ENCODE data around the gene TCF25. TPM values are rescaled to one million over a fixed set of nuclear protein-coding genes. Genes with fewer than 3 reads are reported as not detected.

Gene TCF25
- total RNA-seq, 1 experiment from 2014 or later, result 79.6 TPM

DNA sequence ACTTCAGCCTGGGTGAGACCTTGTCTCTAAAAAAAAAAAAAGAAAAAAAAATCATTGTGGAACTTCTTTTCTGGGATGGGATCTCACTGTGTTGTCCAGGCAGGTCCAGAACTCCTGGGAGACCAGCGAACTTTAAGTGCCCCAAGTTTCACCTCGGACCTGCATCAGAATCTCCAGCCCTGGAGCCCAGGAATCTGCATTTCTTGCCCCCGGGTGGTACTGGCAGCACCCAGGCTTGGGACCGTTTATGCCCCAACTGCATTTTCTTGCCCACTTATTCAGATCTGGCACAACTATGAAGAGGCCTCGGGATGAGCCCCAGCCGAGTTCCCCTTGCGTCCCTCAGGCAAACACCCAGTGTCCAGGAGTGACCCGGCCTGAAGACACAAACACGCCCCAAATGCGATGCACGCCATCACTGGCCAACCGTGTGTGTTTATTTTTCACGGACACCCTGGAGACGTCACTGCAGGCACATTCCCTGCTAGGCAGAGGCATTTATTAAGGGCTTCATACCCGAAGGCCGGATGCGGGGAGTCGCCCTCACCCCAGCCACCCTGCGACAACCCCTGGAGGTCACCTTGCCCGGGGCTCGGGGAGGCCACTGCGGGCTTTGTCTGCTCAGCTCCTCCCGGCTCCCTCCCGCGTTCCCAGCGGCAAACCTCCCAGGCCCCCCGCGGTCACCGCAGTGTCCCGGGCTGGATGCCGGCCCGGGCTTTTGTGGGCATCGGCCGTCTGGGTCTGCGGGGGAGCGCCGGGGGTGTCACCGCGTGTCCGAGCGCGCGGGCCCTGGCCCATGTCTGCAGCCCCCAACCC, 45.8 kb upstream of the TCF25 start:
- Histone ChIP-seq H3K36me3 (ENCODE audit: low read depth, low read length) (no peaks in the 10 kb centered on the region), H3K27ac (ENCODE audit: low read length) (peak overlapping the region; percentile 38), H4K20me1 (ENCODE audit: low read length) (no peaks in the 10 kb centered on the region), H3K79me2 (ENCODE audit: low read length) (peaks cover 9% of the 10 kb centered on the region; the same call in 1 of the 2 replicates), H3K4me2 (ENCODE audit: low read length) (peak overlapping the region; percentile 85), H2AFZ (ENCODE audit: low read length) (peak overlapping the region; percentile 45; the same call in 1 of the 2 replicates), H3K9me3 (ENCODE audit: low read length) (no peaks in the 10 kb centered on the region), H3K4me3 (ENCODE audit: low read length) (peak overlapping the region; percentile 65), H3K27me3 (ENCODE audit: low read length) (no peaks in the 10 kb centered on the region), H3K4me1 (ENCODE audit: insufficient read depth, low read length) (peaks cover 9% of the 10 kb centered on the region; the same call in 1 of the 2 replicates), H3K9ac (ENCODE audit: low read length) (peak overlapping the region; percentile 72), H3F3A (ENCODE audit: low read length, unreplicated experiment) (no peaks in the 10 kb centered on the region), H3K9me2 (replicated peaks; ENCODE audit: low read length) (no peaks in the 10 kb centered on the region)
- no peak for TF ChIP-seq EZH2 (IDR thresholded peaks at IDR 0.05; ENCODE audit: low read length, unreplicated experiment)
- TF ChIP-seq, protein P1, sequence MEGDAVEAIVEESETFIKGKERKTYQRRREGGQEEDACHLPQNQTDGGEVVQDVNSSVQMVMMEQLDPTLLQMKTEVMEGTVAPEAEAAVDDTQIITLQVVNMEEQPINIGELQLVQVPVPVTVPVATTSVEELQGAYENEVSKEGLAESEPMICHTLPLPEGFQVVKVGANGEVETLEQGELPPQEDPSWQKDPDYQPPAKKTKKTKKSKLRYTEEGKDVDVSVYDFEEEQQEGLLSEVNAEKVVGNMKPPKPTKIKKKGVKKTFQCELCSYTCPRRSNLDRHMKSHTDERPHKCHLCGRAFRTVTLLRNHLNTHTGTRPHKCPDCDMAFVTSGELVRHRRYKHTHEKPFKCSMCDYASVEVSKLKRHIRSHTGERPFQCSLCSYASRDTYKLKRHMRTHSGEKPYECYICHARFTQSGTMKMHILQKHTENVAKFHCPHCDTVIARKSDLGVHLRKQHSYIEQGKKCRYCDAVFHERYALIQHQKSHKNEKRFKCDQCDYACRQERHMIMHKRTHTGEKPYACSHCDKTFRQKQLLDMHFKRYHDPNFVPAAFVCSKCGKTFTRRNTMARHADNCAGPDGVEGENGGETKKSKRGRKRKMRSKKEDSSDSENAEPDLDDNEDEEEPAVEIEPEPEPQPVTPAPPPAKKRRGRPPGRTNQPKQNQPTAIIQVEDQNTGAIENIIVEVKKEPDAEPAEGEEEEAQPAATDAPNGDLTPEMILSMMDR (conservative IDR thresholded peaks at IDR 0.05; ENCODE audit: low read depth, low read length), result no peak
- TF ChIP-seq EZH2phosphoT487 (IDR thresholded peaks at IDR 0.05; ENCODE audit: borderline replicate concordance, low read length), result no peak
- ChIA-PET POLR2A (ENCODE audit: unreplicated experiment) (interaction anchor here (0.6 kb wide), 1 partner anchor 38 kb away, joined by 7 read pairs; no protein-coding TSS in a partner anchor), CTCF (no interaction called here)
- ATAC-seq (peak; percentile 57), DNase-seq (peak; percentile 33)
- intact Hi-C loops (cut with micrococcal nuclease), result no loop called here
- TSS peak; percentile 64 for BruUV-seq (replicated peaks)

DNA sequence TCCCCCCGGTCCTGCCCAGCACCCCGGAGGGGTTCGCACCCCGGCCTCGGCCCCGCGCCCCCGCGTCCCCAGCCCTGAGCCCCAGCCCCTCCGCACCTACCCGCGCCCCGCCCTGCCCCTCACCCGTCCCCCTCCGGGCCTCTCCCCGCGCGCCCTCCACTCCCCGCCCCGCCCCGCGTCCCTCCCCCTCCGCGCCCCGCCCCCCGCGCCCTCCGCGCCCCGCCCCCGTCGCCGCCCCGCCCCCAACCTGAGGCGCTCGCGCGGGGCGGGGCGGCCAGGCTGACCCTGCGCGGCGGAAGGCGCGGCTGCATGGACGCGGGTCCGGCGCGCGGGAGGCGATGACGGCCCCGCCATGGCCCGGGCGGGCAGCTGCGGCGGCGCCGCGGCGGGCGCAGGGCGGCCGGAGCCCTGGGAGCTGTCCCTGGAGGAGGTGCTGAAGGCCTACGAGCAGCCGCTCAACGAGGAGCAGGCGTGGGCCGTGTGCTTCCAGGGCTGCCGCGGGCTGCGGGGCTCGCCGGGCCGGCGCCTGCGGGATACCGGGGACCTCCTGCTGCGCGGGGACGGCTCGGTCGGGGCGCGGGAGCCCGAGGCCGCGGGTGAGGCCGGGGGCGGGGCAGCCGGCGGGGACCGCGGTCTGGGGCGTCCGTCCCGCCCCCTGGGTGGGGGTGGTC, 45.1 kb upstream of the TCF25 start, which contains the start of gene SPIRE2:
SPIRE2 (plus strand) TSS at position 277 of the 671 bp plus-strand sequence; CDS start at position 353, 76 bp downstream.
- peaks cover 10% of the 10 kb centered on the region for H3K4me1 ChIP-seq (ENCODE audit: insufficient read depth, low read length)
- H3K4me3 ChIP-seq (ENCODE audit: low read length), result peak within 1 kb of the TSS; percentile 68
- no peaks in the 10 kb centered on the region for H4K20me1 ChIP-seq (ENCODE audit: low read length)
- no peaks in the 10 kb centered on the region for H3K27me3 ChIP-seq (ENCODE audit: low read length)
- no peaks in the 10 kb centered on the region for H3K9me2 ChIP-seq (replicated peaks; ENCODE audit: low read length)
- peaks cover 9% of the 10 kb centered on the region; the same call in 1 of the 2 replicates for H3K79me2 ChIP-seq (ENCODE audit: low read length)
- H3F3A ChIP-seq (ENCODE audit: low read length, unreplicated experiment), result no peaks in the 10 kb centered on the region
- no peaks in the 10 kb centered on the region for H3K9me3 ChIP-seq (ENCODE audit: low read length)
- H2AFZ ChIP-seq (ENCODE audit: low read length), result peak within 1 kb of the TSS; percentile 45; the same call in 1 of the 2 replicates
- no peak for TF ChIP-seq EZH2phosphoT487 (IDR thresholded peaks at IDR 0.05; ENCODE audit: borderline replicate concordance, low read length)
- no peak for TF ChIP-seq EZH2 (IDR thresholded peaks at IDR 0.05; ENCODE audit: low read length, unreplicated experiment)
- TF ChIP-seq, protein P1 (conservative IDR thresholded peaks at IDR 0.05; ENCODE audit: low read depth, low read length), result no peak
- no peaks in the 10 kb centered on the region for H3K36me3 ChIP-seq (ENCODE audit: low read depth, low read length)
- peak within 1 kb of the TSS; percentile 85 for H3K4me2 ChIP-seq (ENCODE audit: low read length)
- peak within 1 kb of the TSS; percentile 72 for H3K9ac ChIP-seq (ENCODE audit: low read length)
- H3K27ac ChIP-seq (ENCODE audit: low read length), result peak within 1 kb of the TSS; percentile 38
- ATAC-seq, result peak; percentile 67
- no TSS peak for BruUV-seq (replicated peaks)
- ChIA-PET POLR2A (ENCODE audit: unreplicated experiment) (no interaction called here), CTCF (no interaction called here)
- peak; percentile 70 for DNase-seq
- intact Hi-C loops (cut with micrococcal nuclease), result no loop called here

All from PC-3 (cell line).